ENCODE results near the gene AKIRIN2. TPM values are rescaled to one million over a fixed set of nuclear protein-coding genes. Genes with fewer than 3 reads are reported as not detected.
A peak's percentile ranks its signal among the peaks of the same experiment; 100 is the strongest.

AKIRIN2 gene
- total RNA-seq (10 to 100 TPM; 16.6 to 20.8 (median 19.1) TPM), polyA plus RNA-seq (10 to 100 TPM; 17.4 to 40.2 (median 19.4) TPM)

- TF ChIP-seq CTCF (IDR thresholded peaks at IDR 0.05) (no peak), POLR2A (IDR thresholded peaks at IDR 0.05) (peak; percentile 94 to 95), POLR2AphosphoS5 (IDR thresholded peaks at IDR 0.05) (peak; percentile 95 to 100 (median 98)), EP300 (IDR thresholded peaks at IDR 0.05) (no peak)
- H3K9me3 ChIP-seq: no peaks in the 10 kb centered on the region
- H3K4me3 ChIP-seq: peak within 1 kb of the TSS; percentile 82 to 88 (median 84)
- H3K4me1 ChIP-seq: peaks cover 0 to 30% (median 22%) of the 10 kb centered on the region in 4 donors
- intact Hi-C loops (cut with DNase I): loop anchor here (1.0 to 5.0 kb wide), 5 partner anchors 30 to 1935 kb away; partner anchors contain the start of genes LYRM2, ORC3 and SLC35A1
- H3K36me3 ChIP-seq: no peaks in the 10 kb centered on the region
- peak; percentile 99 for DNase-seq
- WGBS, 2 donors: 0 to 1% methylated on average over 88 of the region's 88 CpGs
- H3K27ac ChIP-seq: peak within 1 kb of the TSS; percentile 96 to 98 (median 96)
- H3K27me3 ChIP-seq: no peaks in the 10 kb centered on the region
Observed at GRCh38 chr6:87701676-87702588, at the start of gene AKIRIN2. AKIRIN2 (minus strand) TSS chr6:87702233; CDS start chr6:87701684, 549 bp downstream.

GRCh38 chr6:87747646-87748045 lies 45.6 kb upstream of the AKIRIN2 start:
- H3K4me3 ChIP-seq: no peak overlapping the region
- TF ChIP-seq CTCF (IDR thresholded peaks at IDR 0.05) (no peak), EP300 (IDR thresholded peaks at IDR 0.05) (no peak), POLR2A (IDR thresholded peaks at IDR 0.05) (no peak), POLR2AphosphoS5 (IDR thresholded peaks at IDR 0.05) (no peak)
- no peak overlapping the region for H3K27ac ChIP-seq
- WGBS, 2 donors: 47 to 56% methylated on average over 1 of the region's 1 CpG
- H3K27me3 ChIP-seq: no peaks in the 10 kb centered on the region
- no peaks in the 10 kb centered on the region for H3K9me3 ChIP-seq
- no peaks in the 10 kb centered on the region for H3K36me3 ChIP-seq
- intact Hi-C loops (cut with DNase I): no loop called here
- no peaks in the 10 kb centered on the region for H3K4me1 ChIP-seq
- DNase-seq: no peak

- TF ChIP-seq POLR2AphosphoS5 (IDR thresholded peaks at IDR 0.05) (no peak), CTCF (IDR thresholded peaks at IDR 0.05) (no peak), POLR2A (IDR thresholded peaks at IDR 0.05) (no peak), EP300 (IDR thresholded peaks at IDR 0.05) (no peak)
- 54 to 67% methylated on average over 2 of the region's 2 CpGs for WGBS, 2 donors
- Histone ChIP-seq H3K9me3 (no peaks in the 10 kb centered on the region), H3K27ac (no peak overlapping the region), H3K27me3 (no peaks in the 10 kb centered on the region), H3K4me1 (no peaks in the 10 kb centered on the region), H3K36me3 (no peaks in the 10 kb centered on the region), H3K4me3 (no peak overlapping the region)
- no peak for DNase-seq
- intact Hi-C loops (cut with DNase I): no loop called here
Observed at GRCh38 chr6:87745966-87746721, 44.1 kb upstream of the AKIRIN2 start.

GRCh38 chr6:87743454-87743853 lies 41.4 kb upstream of the AKIRIN2 start:
- TF ChIP-seq CTCF (IDR thresholded peaks at IDR 0.05): no peak
- TF ChIP-seq POLR2AphosphoS5 (IDR thresholded peaks at IDR 0.05): no peak
- no peak for TF ChIP-seq POLR2A (IDR thresholded peaks at IDR 0.05)
- no peak for TF ChIP-seq EP300 (IDR thresholded peaks at IDR 0.05)
- Histone ChIP-seq H3K27ac (no peak overlapping the region), H3K9me3 (no peaks in the 10 kb centered on the region), H3K4me1 (no peaks in the 10 kb centered on the region), H3K36me3 (no peaks in the 10 kb centered on the region), H3K4me3 (no peak overlapping the region), H3K27me3 (no peaks in the 10 kb centered on the region)
- whole genome bisulfite sequencing, 2 donors: 42 to 77% methylated on average over 2 of the region's 2 CpGs
- no peak for DNase-seq
- intact Hi-C loops (cut with DNase I): no loop called here
